ENCODE results near the gene NDUFS2. TPM values are rescaled to one million over a fixed set of nuclear protein-coding genes. Genes with fewer than 3 reads are reported as not detected.
"Not testable (repeated sequence)": the region's sequence is repeated elsewhere in the genome, so short reads cannot be mapped to it uniquely, and the experiment has no call there.

NDUFS2 gene
- total and polyA plus RNA-seq, 7 donors: 204 to 336 (median 232) TPM

GRCh38 chr1:161220002-161220401, 17.8 kb downstream of the NDUFS2 start:
- no peak for DNase-seq
- Histone ChIP-seq H3K4me1 (peaks cover under 1% of the 10 kb centered on the region), H3K4me3 (no peak overlapping the region), H3K9me3 (no peaks in the 10 kb centered on the region), H3K27ac (no peak overlapping the region), H3K36me3 (ENCODE audit: insufficient read depth in 1 of 2, low read depth in 1 of 2) (peaks cover 0 to 4% of the 10 kb centered on the region in 2 donors), H3K27me3 (ENCODE audit: insufficient read depth in 3 of 3, low read length in 2 of 3) (no peaks in the 10 kb centered on the region)
- no peak for ATAC-seq
- 84 to 85% (median 84%) methylated on average over 5 of the region's 5 CpGs for WGBS, 3 donors
- intact Hi-C loops (cut with DNase I): no loop called here
- no peak for TF ChIP-seq CTCF (IDR thresholded peaks at IDR 0.05)

GRCh38 chr1:161222175-161223019, 20.2 kb downstream of the NDUFS2 start:
- DNase-seq (no peak), ATAC-seq (no peak)
- Histone ChIP-seq H3K27me3 (ENCODE audit: insufficient read depth in 3 of 3, low read length in 2 of 3) (no peaks in the 10 kb centered on the region), H3K36me3 (ENCODE audit: insufficient read depth in 1 of 2, low read depth in 1 of 2) (no peaks in the 10 kb centered on the region), H3K4me1 (peaks cover 12% of the 10 kb centered on the region), H3K9me3 (no peaks in the 10 kb centered on the region), H3K4me3 (no peak overlapping the region), H3K27ac (no peak overlapping the region)
- intact Hi-C loops (cut with DNase I): no loop called here
- WGBS, 3 donors: 62 to 77% (median 72%) methylated on average over 6 of the region's 6 CpGs
- no peak for TF ChIP-seq CTCF (IDR thresholded peaks at IDR 0.05)

GRCh38 chr1:161223805-161224694, 21.9 kb downstream of the NDUFS2 start:
- TF ChIP-seq CTCF (IDR thresholded peaks at IDR 0.05): no peak
- intact Hi-C loops (cut with DNase I): no loop called here
- peaks cover 12% of the 10 kb centered on the region for H3K4me1 ChIP-seq
- H3K36me3 ChIP-seq (ENCODE audit: insufficient read depth in 1 of 2, low read depth in 1 of 2): peaks cover 5 to 13% of the 10 kb centered on the region in 2 donors
- H3K27me3 ChIP-seq (ENCODE audit: insufficient read depth in 3 of 3, low read length in 2 of 3): no peaks in the 10 kb centered on the region
- no peak overlapping the region for H3K27ac ChIP-seq
- no peak for ATAC-seq
- H3K9me3 ChIP-seq: no peaks in the 10 kb centered on the region
- no peak overlapping the region for H3K4me3 ChIP-seq
- WGBS, 3 donors: 90 to 95% (median 95%) methylated on average over 7 of the region's 7 CpGs
- no peak for DNase-seq

- Histone ChIP-seq H3K4me1 (peaks cover 12% of the 10 kb centered on the region), H3K36me3 (ENCODE audit: insufficient read depth in 1 of 2, low read depth in 1 of 2) (peaks cover 5 to 20% of the 10 kb centered on the region in 2 donors), H3K27ac (peak overlapping the region; percentile 61)
- intact Hi-C loops (cut with DNase I): loop anchor here (5.0 kb wide), 3 partner anchors 68 to 158 kb away; partner anchors contain the start of gene SDHC (in 1 of the 2)
- 83 to 88% (median 85%) methylated on average over 11 to 13 of the region's 13 CpGs for whole genome bisulfite sequencing, 3 donors
- DNase-seq; ATAC-seq; H3K27me3 ChIP-seq (ENCODE audit: insufficient read depth in 3 of 3, low read length in 2 of 3); H3K4me3 ChIP-seq; H3K9me3 ChIP-seq: not testable (repeated sequence)
Observed at GRCh38 chr1:161224695-161225087, 22.5 kb downstream of the NDUFS2 start.

- Histone ChIP-seq H3K27ac (peak overlapping the region; percentile 61), H3K4me3 (peak overlapping the region; percentile 36), H3K36me3 (ENCODE audit: insufficient read depth in 1 of 2, low read depth in 1 of 2) (peaks cover 7 to 24% of the 10 kb centered on the region in 2 donors), H3K27me3 (ENCODE audit: insufficient read depth in 3 of 3, low read length in 2 of 3) (no peaks in the 10 kb centered on the region), H3K9me3 (no peaks in the 10 kb centered on the region), H3K4me1 (peaks cover 12% of the 10 kb centered on the region)
- ATAC-seq (no peak), DNase-seq (no peak)
- intact Hi-C loops (cut with DNase I): loop anchor here (5.0 kb wide), 3 partner anchors 67 to 157 kb away; partner anchors contain the start of gene SDHC (in 1 of the 2)
- WGBS, 3 donors: 40 to 57% (median 43%) methylated on average over 7 of the region's 7 CpGs
- TF ChIP-seq CTCF (IDR thresholded peaks at IDR 0.05): no peak
Observed at GRCh38 chr1:161225178-161225533, 23.0 kb downstream of the NDUFS2 start.

All from psoas muscle (tissue), 8 donors.